Kidney (tissue), 14 donors: Measurements from ENCODE around the gene TRAPPC1. TPM values are rescaled to one million over a fixed set of nuclear protein-coding genes. Genes with fewer than 3 reads are reported as not detected.

Experiments
- DNase-seq, 5 donors: peaks; one replicate each; pipeline ENCODE4 v3.0.0-alpha.2; 2013 to 2020
- FAIRE-seq: peaks from 2 replicates; lab custom pipeline; 2012; peaks lifted over from hg19 to GRCh38; lab: Jason Lieb, UNC
- H3K27ac ChIP-seq, 2 donors: one replicate each; pipeline ENCODE4 v1.7.0; 2013; ENCODE audit warnings: low read depth in 2 of 2, low read length in 2 of 2, inconsistent platforms in 1 of 2
- H3K27me3 ChIP-seq: one replicate; pipeline ENCODE4 v1.7.1; 2013; ENCODE audit warnings: low read length, inconsistent platforms; ENCODE audit not compliant: control insufficient read depth, insufficient read depth
- H3K36me3 ChIP-seq, 3 donors: one replicate each; pipeline versions ENCODE4 v1.7.0 to v1.7.1; 2013; ENCODE audit warnings: low read length in 3 of 3, control low read depth in 1 of 3, inconsistent platforms in 1 of 3; ENCODE audit not compliant: insufficient read depth in 3 of 3, control insufficient read depth in 2 of 3
- H3K4me1 ChIP-seq, 3 donors: one replicate each; pipeline versions ENCODE4 v1.7.0 to v1.7.1; 2013; ENCODE audit warnings: low read length in 3 of 3, inconsistent platforms in 1 of 3, low read depth in 1 of 3; ENCODE audit not compliant: control insufficient read depth in 2 of 3, insufficient read depth in 2 of 3
- H3K4me3 ChIP-seq, 3 donors: one replicate each; pipeline versions ENCODE4 v1.7.0 to v1.8.1; 2013; ENCODE audit warnings: low read length in 3 of 3, control low read depth in 1 of 3, inconsistent platforms in 1 of 3
- H3K9ac ChIP-seq, 3 donors: one replicate each; pipeline versions ENCODE4 v1.7.0 to v1.7.1; 2013; ENCODE audit warnings: low read length in 3 of 3, control low read depth in 1 of 3, inconsistent platforms in 1 of 3
- H3K9me3 ChIP-seq, 3 donors: one replicate each; pipeline versions ENCODE4 v1.7.0 to v1.7.1; 2013; ENCODE audit warnings: low read length in 3 of 3, control low read depth in 1 of 3, inconsistent platforms in 1 of 3; ENCODE audit not compliant: control insufficient read depth in 2 of 3, insufficient read depth in 1 of 3
- CTCF ChIP-seq: IDR thresholded peaks from 3 replicates; pipeline ENCODE4 v1.5.1; 2012; ENCODE audit warnings: mild to moderate bottlenecking, moderate library complexity, borderline replicate concordance; ENCODE audit not compliant: insufficient read depth; ENCODE audit errors: extremely low read depth
- intact Hi-C: fragments of 100-400 bp; cut with DNase I; formaldehyde crosslinking; loops from one replicate; pipeline ENCODE4 v1.11.1; 2022
- polyA plus RNA-seq: library from polyadenylated mRNA; stranded (reverse); fragments of 350-450 nt; fragmentation: Illumina TruSeq; extraction: RNeasy Lipid Tissue Mini Kit (QIAGEN cat#74804); gene quantifications from one replicate; pipeline ENCODE4 v1.2.3, GENCODE V29; 2014; ENCODE audit warnings: low read depth, low replicate concordance; ENCODE audit not compliant: insufficient read depth
- total RNA-seq: library from RNA; stranded (reverse); fragmentation: NEBNext Ultra II Directional; extraction: Animal tissue kit (Norgen Biotek cat#: 25700); gene quantifications from one replicate; pipeline ENCODE4 v1.2.1, GENCODE V29; 2021
- donor health status: control.
- donor health status: control.
- donor health status: control.
- donor health status: control.
- donor health status: control.
- donor health status: DM: yes; HTN: yes; CAD: no.
- donor health status: Normal renal cell carcinoma (clear cell type).

The TRAPPC1 gene
- total and polyA plus RNA-seq, 2 donors from 2014 or later = 149 to 291 TPM

GRCh38 chr17:7945651-7946050, 13.9 kb upstream of the TRAPPC1 start:
- H3K9me3 ChIP-seq = no peaks in the 10 kb centered on the region
- no peaks in the 10 kb centered on the region for H3K4me1 ChIP-seq
- FAIRE-seq (no peak), DNase-seq (peak in 1 of 5 donors; percentile 7)
- no peak for TF ChIP-seq CTCF
- H3K4me3 ChIP-seq = no peak overlapping the region
- intact Hi-C loops = no loop called here
- no peak overlapping the region for H3K9ac ChIP-seq
- H3K27ac ChIP-seq = no peak overlapping the region
- no peaks in the 10 kb centered on the region for H3K27me3 ChIP-seq
- H3K36me3 ChIP-seq = peaks cover 11 to 42% (median 33%) of the 10 kb centered on the region in 3 donors

GRCh38 chr17:7944326-7944725, 12.6 kb upstream of the TRAPPC1 start:
- no peak for FAIRE-seq
- peaks cover 11 to 53% (median 44%) of the 10 kb centered on the region in 3 donors for H3K36me3 ChIP-seq

GRCh38 chr17:7943291-7943690, 11.5 kb upstream of the TRAPPC1 start:
- Histone ChIP-seq H3K4me1 (no peaks in the 10 kb centered on the region), H3K36me3 (peaks cover 14 to 55% (median 41%) of the 10 kb centered on the region in 3 donors), H3K27ac (no peak overlapping the region), H3K27me3 (no peaks in the 10 kb centered on the region), H3K9me3 (no peaks in the 10 kb centered on the region), H3K4me3 (no peak overlapping the region), H3K9ac (no peak overlapping the region)
- intact Hi-C loops = no loop called here
- TF ChIP-seq CTCF = no peak
- no peak for DNase-seq
- FAIRE-seq = no peak

More at GRCh38 chr17:7944326-7944725, 12.6 kb upstream of the TRAPPC1 start:
- H3K9ac ChIP-seq = no peak overlapping the region
- peak in 1 of 5 donors; percentile 4 for DNase-seq
- intact Hi-C loops = no loop called here
- H3K9me3 ChIP-seq = no peaks in the 10 kb centered on the region
- no peaks in the 10 kb centered on the region for H3K27me3 ChIP-seq
- TF ChIP-seq CTCF = no peak
- H3K27ac ChIP-seq = no peak overlapping the region
- no peaks in the 10 kb centered on the region for H3K4me1 ChIP-seq
- no peak overlapping the region for H3K4me3 ChIP-seq

- Histone ChIP-seq H3K27me3 (no peaks in the 10 kb centered on the region), H3K27ac (no peak overlapping the region), H3K4me3 (no peak overlapping the region), H3K9me3 (no peaks in the 10 kb centered on the region), H3K4me1 (no peaks in the 10 kb centered on the region), H3K36me3 (peaks cover 11 to 45% (median 34%) of the 10 kb centered on the region in 3 donors), H3K9ac (no peak overlapping the region)
- no peak for FAIRE-seq
- no peak for TF ChIP-seq CTCF
- no peak for DNase-seq
- intact Hi-C loops = no loop called here
These were observed 9.0 kb upstream of the TRAPPC1 start for GRCh38 chr17:7940743-7941142.
